HG03575 (cell line): ENCODE results near the gene GEMIN7.

Source experiments
- ATAC-seq: cut with Tn5 transposase; IDR thresholded peaks from one replicate; pipeline ENCODE4 v1.9.1; 2021; ENCODE audit not compliant: unreplicated experiment, insufficient number of reproducible peaks, low FRiP score; ENCODE audit errors: extremely low read depth

The GEMIN7 gene

GRCh38 chr19:45078390-45079062 is 534 bp upstream of the GEMIN7 start:
- ATAC-seq: no peak

GRCh38 chr19:45079911-45080370 is 881 bp downstream of the GEMIN7 start:
- ATAC-seq: no peak

DNA sequence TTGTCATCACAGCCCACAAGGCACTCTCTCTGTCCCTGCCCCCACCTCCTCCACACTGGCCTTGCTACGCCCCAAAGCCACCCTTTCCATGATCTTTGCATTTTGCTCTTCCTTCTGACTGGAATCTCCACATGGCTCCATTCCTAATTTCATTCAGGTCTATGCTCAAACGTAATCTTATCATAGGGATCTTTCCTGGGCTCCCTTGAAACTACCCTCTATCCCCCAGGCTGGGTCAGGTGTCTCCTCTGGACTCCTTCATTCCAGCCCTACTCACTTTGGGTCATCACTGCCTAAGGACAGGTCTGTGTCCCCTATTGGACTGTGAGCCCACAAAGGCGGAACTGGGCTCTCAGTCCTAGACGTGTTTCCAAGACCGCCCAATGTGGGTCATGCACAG is 3.1 kb downstream of the GEMIN7 start:
- ATAC-seq: no peak

DNA sequence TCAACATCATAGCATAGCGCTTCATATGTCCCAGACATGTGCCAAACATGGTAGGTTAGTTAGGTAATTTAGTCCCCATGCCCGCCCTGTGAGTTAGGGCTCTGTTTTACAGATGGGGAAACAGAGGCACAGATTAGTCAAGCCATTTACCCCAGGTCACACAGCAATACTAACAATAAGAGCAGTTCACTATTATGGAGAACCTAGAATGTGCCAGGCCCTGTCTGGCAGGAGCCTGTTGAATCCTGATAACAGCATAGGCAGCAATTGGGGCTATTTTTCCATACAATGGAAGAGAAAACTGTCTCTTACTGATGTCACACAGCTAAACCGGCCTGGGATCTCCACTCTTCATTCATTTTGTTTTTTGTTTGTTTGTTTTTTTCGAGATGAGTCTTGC is 7.4 kb downstream of the GEMIN7 start:
- no peak for ATAC-seq

GRCh38 chr19:45087531-45087930 is 8.5 kb downstream of the GEMIN7 start:
- ATAC-seq: no peak

DNA sequence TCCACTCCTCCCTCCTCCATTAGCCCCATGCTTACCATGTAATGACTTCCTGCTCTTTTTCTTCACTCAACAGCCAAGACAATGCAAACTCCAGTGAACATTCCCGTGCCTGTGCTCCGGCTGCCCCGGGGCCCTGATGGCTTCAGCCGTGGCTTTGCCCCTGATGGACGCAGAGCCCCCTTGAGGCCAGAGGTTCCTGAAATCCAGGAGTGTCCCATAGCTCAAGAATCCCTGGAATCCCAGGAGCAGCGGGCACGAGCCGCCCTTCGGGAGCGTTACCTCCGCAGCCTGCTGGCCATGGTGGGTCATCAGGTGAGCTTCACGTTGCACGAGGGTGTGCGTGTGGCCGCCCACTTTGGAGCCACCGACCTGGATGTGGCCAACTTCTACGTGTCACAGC is 11.0 kb downstream of the GEMIN7 start:
- ATAC-seq: no peak

DNA sequence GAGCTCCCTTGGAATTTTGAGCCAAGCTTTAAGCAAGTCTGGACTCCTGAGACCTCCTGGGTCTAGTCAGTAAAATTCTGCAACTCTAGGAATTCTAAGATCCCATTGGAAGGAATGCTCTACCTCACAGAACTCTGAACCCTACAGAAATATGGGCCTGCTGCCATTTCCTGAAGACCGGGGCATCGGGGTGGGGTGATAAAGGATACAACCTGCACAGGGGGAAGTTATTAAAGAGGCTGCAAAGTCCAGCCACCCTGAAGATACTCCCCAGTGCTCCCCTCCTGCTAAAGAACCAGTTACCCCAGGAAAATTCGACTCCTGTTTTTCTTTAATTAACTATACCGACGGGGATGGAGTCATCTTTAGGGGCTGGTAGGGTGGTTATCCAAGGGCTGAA is 11.5 kb downstream of the GEMIN7 start:
- ATAC-seq: no peak

DNA sequence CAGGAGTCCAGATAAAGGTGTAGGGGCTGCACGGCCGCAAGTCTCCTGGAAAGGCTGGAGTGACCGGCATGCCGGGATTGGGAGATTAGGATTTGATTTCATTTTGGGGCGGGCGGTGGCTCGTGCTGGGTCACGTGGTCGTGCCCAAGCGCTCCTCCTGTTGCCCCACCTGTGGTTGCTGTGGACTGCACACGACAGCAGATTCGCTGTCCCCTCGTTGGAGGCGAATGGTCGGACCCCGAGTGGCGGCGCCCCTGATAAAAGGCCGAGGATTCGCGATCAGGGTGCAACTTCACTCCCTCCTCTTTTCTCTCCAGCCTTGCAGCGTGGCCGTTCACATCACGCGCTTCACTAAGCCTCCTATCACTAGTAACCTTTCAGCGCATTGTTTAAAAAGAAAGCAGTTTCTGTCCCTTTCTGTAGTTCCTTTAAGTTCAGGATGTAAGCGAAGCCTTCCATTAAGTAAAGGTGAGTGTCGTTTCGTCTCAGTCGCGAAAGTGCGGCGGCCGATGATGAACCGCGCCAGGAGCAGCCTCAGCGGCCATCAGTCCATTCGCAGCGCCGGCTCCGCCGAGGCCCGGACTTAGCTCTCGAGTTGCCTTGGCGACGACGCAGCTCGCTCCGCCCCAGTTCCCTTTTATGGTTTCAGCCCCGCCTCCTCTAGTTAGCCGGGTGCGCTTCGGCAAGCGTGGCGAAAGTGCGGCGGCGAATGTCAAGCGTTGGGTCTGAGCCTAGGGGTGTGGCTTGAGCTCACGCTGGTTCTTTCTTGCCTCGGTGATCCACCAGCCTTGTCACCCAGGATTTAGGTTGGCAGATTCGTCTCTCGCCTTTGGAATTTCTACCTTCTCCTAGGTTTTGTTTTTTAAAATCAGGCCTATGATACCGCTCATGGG is 12.2 kb downstream of the GEMIN7 start:
- no peak for ATAC-seq

- no peak for ATAC-seq
These were observed 14.0 kb downstream of the GEMIN7 start, which contains the start of gene PPP1R37 for GRCh38 chr19:45092747-45093678. PPP1R37 (plus strand) TSS chr19:45093179; CDS start chr19:45093326, 147 bp downstream.

DNA sequence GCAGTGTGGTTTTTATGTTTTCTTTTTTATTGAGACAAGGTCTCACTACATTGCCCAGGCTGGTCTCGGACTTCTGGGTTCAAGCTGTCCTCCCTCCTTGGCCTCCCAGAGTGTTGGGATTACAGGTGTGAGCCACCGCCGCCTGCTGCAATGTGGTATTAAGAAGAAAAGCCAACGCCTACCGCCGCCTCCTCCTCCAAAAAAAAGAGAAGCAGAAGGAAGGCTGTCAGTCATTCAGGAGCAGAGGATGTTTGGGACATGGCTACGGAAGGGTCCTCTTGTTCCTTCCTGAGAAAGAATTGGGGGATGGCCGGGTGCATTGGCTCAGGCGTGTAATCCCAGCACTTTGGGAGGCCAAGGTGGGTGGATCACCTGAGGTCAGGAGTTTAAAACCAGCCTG is 15.1 kb downstream of the GEMIN7 start:
- ATAC-seq: no peak

- ATAC-seq: no peak
These were observed 15.6 kb downstream of the GEMIN7 start for GRCh38 chr19:45094707-45095106.

GRCh38 chr19:45095496-45096413 is 16.7 kb downstream of the GEMIN7 start:
- no peak for ATAC-seq

DNA sequence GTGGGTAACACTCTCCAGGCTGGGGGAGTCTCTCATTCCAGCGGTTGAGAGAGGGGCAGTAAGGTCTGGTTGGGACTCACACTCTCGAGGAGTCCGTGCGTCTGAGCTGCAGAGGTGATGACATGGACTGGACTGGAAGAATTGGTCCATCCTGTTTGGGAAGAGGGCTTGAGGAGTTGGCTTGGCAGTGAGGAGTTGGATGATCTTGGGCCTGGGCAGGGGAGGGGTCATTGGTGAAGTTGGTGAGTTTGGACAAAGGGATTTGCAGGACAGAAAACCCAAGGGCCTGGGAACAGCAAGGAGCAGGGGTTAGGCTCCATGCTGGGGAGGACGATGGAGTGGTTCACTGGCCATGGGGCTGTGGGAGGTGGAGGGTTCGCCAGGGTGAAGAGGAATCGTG is 17.6 kb downstream of the GEMIN7 start:
- ATAC-seq: no peak

GRCh38 chr19:45097450-45097775 is 18.4 kb downstream of the GEMIN7 start:
- no peak for ATAC-seq

DNA sequence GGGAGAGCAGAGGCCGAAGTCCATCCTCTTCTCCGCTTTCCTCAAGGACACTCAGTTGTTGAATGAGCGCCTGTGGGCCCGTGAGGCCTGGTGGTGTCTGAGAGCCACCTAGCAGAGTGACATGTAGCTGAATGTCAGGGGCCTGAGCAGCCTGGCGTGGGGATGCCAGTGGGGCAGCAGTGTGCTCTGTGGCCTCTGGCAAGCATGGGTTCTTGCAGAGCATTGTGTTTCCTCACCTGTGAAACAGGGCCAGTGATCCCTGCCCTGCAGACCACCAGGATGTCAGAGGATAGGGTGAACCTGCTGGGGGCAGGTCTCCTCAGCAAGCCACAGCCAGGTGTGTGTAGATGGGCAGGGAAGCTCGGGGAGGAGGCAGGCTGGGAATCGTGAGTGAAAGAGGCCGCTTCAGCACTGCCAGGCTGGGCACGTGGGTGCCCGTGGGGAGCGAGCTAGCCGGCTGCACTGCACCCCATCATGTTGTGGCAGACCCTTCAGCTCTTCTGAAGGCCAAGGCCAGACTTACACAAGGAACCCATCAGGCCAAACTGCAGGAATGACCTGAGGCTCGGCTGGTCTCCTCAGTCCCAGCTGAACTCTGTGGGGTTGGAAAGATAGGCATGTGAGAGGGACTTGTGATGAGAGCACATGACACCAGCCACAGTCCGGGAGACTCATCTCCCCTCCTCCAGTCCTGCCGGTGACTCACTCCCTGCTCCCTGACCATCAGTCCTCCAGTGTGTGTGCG is 18.9 kb downstream of the GEMIN7 start:
- no peak for ATAC-seq

DNA sequence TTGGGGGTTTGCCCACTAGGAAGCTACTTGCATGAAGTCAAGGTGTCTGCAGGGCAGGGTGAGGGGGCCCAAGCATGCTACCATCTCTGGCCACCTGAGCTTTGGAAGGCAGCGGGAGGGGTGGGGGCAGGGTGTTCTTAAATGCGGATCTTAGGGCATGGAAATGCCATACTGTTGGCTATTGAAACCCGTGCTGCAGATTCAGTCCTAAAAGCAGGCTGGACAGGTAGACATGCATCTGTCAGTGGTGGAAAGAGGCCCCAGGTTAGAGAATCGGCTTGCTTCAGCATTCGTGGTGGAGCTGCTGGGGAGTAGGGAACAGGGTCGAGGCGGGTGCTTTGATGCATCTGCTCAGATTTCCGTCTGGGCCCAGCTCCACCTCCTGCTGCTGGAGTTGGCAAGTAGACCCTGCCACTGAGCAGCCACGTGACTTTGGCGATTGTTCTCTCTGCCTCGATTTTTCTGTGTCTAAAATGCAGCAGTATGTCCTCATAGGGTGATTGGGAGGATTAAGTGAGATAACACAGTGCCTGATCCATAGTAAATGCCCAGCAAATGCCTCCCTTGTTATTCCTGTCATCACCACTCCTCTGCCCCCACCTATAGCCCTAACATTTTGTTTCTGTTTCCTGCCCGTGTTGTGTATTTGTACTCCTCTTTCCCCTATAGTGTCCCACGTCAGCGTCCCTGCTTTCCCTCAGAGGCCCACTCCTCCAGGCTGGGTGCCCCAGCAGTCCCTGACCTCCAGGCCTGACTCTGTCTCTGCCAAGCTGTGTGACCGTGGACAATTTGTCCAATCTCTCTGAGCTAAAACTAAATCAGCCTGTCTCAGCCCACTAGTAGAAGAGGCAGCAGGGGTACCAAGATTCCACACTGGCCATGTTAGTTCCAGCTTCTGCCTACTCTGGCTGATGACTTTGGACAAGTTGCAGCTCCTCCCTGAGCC is 19.7 kb downstream of the GEMIN7 start:
- ATAC-seq: no peak
